Fibroblast of skin of scalp (primary cell): ENCODE data around the gene PKN2.
"Not testable (repeated sequence)": the region's sequence is repeated elsewhere in the genome, so short reads cannot be mapped to it uniquely, and the experiment has no call there.

Source experiments
- DNase-seq: peaks from one replicate; pipeline ENCODE4 v3.0.0-alpha.2; 2013

Gene PKN2

DNA sequence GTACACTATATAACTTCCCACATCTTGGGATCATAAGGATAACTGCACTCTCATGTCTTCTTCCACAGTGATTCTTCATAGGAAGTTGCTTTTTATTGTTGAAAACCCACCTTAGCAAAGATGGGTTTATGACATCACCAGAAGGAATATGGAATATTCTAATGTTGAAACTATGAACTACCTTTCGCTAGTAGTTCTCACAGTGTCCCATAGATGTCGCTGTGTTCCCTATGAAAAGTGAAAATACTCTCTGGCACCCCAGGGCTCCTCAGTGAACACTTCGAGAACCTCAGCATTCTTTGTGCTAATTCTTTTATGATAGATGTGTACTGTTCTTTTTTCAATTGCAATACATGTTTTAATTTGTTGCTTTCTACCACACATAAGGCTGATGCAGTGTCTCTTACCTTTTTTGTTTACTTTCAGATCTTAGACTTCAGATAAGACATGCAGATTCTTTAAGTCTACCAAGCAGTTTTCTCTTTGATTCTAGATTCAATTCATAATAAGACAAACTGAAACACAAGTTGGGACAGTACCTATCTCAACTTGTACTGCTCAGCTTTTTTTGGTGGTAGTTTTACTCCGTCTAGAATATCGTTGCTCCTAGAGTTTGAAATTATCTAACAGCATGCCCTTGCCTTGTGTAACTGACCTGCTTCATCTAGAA, 116.4 kb downstream of the PKN2 start:
- peak; percentile 51 for DNase-seq

DNA sequence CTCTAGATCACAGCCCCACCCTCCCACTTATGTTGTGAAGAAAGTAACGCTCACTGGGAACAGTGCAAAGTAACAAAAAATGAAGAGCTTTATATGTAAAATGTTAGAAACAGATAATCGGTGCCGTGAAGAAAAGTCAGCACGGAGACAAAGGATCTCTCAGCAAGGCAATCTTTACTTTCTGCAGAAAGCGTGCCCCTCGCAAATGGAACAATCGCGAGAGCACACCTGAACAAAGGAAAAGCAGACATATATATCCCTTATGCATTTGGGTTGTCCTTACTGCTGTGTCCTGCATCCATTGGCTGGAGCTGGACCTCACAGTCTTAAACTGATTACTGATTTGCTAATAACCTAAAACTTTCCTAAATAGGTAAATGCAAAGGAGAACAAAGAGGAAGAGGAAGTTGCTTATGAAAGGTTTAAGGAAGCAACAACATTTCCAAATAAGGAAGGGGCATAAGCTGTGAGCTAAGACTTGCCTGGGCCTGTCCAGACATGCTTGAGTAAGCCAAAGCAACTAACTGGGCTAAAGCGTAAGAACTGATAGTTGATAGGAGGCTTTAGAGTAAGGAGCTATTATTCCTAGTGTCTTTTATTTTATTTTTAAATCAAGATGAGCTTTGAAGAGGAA, 117.6 kb downstream of the PKN2 start:
- DNase-seq = peak; percentile 27

DNA sequence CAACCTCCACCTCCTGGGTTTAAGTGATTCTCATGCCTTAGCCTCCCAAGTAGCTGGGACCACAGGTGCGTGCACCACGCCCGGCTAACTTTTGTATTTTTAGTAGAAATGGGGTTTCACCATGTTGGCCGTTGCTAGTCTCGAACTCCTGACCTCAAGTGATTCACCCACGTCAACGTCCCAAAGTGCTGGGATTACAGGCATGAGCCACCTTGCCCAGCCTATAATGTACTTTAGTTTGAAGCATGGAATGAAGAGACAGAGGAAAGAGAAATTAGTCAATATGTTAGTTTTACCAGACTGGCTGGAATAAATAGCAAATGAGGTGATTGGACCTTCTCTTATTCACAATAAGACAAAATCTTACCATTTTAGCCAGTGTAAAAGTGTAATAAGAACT, 118.3 kb downstream of the PKN2 start:
- DNase-seq = peak; percentile 2

DNA sequence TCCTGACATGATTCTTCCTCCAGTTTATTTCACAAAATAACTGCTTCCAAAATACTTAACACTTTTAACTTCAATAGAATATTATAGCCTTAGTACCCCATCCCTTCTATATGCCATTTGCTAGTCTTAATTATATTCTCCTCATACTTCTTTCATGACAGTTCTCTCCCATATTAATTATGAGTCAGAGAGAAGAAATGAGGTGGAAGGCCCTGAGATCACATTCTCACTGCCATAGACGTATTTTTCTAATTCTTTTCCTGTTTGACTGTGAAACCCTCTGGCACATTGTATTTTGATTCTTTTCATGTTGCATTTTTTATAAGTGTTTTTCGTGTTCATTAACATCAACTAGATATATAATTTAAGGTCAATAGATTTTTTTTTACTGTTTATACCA, 118.9 kb downstream of the PKN2 start:
- peak; percentile 71 for DNase-seq

DNA sequence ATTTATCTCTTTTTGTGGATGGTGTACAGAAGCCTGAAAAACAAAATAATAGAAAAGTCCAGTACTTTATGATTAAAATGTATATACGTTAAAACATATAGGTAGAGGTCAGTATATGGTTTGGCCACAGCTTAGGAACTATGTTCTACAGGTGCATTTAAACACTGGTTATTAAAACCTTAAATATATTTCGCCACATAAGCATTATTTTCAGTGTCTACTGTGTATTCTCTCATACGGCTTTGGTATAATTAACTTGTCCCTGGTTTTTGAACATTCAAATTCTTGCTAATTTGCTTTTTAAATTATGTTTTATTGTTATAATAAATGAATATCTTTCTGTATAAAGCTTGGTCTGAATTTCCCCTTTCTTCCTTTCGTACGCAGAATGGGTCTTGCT, 119.4 kb downstream of the PKN2 start:
- DNase-seq = no peak

DNA sequence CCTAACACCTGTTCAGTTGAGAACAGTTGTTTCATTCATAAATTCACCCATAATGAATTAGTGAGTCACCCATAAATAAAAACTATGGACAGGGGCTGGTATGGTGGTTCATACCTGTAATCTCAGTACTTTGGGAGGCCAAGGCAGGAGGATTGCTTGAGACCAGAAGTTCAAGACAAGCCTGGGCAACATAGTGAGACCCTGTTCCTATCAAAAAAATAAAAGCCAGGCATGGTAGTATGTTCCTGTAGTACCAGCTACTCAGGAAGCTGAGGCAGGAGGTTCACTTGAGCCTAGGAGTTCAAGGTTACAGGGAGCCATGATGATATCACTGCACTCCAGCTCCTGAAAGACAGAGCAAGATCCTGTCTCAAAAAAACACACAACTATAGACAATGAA, 128.3 kb downstream of the PKN2 start:
- no peak for DNase-seq

DNA sequence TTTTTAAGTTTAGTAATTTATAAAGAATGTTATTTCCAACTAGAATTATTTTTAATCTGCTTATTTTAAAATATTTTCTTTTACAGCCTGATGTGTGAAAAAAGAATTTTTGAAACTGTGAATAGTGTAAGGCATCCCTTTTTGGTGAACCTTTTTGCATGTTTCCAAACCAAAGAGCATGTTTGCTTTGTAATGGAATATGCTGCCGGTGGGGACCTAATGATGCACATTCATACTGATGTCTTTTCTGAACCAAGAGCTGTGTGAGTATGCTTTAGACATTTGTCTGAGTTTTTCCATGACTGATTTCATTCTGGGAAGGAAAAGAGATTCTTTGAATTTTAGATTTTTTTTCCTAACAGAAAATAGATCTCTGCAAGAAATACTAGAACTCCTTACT, 129.4 kb downstream of the PKN2 start:
- no peak for DNase-seq

DNA sequence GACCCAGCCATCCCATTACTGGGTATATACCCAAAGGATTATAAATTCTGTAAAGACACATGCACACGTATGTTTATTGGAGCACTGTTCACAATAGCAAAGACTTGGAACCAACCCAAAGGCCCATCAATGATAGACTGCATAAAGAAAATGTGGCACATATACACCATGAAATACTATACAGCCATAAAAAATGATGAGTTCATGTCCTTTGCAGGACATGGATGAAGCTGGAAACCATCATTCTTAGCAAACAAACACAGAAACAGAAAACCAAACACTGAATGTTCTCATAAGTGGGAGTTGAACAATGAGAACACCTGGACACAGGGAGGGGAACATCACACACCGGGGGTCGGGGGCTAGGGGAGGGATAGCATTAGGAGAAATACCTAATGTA, 135.6 kb downstream of the PKN2 start:
- DNase-seq = not testable (repeated sequence)

DNA sequence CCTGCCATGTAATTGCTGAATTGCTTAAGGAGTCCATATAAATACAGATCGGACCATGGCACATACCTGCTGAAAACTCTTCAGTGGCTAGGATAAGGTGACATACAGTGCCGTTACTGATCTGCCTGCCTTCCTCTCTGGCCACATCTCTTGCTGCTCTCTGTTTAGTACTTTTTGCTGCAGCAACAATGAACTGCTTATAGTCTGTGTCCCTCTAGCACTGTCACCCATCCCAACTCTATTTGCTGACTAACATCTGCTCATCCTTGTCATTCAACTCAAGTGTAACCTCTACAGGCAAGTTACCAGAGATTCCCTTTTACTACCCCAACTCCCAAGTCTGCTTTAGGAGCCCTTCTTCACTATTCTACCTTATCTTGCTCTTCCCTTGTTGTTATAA, 141.6 kb downstream of the PKN2 start:
- no peak for DNase-seq

DNA sequence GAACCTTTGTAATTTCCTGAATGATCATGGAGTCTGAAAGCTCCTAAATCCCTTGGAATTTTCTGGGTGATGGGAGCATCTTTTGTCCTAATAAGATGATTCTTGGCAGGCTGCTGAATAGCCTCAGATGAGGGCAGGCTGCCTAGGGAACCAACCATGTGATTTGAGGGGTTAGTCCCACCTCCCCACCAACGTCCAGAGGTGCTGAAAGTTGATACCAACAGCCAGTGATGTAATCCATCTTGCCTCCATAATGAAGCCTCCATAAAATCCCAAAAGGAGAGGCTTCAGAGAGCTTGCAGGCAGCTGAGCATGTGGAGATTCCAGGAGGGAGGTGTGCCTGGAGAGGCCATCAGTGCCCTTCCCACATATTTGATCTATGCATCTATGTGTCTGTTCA, 163.6 kb downstream of the PKN2 start:
- DNase-seq = no peak

DNA sequence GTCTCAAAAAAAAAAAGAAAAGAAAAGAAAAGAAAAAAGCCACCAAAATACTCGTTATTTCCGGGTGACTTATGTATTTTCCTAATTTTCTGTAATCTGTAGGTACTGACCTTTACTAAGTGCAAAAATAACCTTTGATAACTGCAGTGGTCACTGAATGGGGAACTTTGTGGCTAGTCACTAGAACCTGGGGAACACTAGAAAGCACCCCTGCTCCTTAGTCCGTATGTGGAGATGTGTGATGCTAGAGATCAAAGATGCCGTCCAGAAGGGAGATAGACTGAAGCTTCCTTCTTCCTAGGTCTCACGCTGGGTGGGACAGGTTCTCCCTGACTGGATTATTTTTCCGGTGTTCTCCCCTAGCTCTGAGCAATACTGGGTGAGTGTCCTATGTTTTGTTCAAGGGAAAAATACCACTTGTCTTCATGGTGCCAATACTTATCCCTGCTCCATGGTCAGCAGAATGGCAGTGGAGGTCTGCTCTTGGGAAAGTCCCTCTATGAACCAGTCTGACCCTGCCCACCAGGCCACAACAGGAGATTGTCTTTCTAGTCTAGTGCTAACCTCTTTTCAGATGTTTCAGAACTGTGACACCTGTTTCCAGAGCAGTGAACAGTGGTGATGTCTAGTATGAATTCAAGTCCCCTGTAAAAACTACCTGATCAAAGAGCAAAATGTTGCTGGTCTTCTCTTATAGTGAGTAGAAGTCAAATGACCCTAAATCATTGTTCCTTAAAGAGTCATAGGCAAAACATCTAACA, 167.4 kb downstream of the PKN2 start:
- DNase-seq = no peak

DNA sequence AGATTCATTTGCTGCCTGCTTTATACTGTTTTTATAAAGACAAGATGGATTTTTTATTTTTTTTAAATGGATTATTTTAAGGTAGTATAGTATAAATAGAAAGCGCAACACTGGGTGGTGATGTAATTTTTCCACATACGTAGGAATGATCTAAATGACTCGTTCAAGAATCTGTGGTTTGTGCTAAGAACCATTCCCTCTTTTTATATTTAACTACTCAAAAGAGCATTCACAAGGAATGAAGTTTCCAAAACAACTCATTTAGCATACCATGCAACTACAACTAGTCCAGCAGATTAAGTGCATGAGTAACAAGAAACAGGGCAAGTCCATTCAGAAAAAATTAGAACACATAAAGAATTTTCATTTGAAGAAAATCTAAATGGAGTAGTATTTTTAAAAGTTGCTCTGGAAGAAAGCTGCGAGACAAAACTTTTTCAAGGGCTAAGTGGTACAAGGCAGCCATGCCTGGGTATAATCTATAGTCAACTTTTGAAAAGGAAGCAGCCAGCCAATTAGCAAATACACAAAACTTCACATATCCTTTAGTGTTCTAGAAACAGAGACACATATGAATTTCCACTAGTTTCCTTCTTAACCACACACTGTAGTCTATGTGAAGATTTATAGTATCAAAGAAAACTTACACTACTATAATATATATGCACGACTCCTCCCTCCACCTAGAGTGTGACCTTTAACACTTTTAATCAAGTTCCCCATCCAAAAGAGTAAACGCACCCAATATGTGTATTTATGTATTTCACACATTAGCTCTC, 183.9 kb downstream of the PKN2 start:
- peak; percentile 76 for DNase-seq

DNA sequence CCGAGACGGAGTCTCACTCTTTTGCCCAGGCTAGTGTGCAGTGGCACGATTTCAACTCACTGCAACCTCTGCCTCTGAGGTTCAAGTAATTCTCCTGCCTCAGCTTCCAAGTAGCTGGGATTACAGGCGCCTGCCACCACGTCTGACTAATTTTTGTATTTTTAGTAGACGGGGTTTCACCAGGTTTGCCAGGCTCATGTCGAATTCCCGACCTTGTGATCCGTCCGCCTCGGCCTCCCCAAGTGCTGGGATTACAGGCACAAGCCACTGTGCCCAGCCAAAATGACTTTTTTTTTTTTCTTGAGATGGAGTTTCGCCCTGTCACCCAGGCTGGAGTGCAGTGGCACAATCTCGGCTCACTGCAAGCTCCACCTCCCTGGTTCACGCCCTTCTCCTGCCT, 185.6 kb downstream of the PKN2 start:
- DNase-seq = not testable (repeated sequence)

DNA sequence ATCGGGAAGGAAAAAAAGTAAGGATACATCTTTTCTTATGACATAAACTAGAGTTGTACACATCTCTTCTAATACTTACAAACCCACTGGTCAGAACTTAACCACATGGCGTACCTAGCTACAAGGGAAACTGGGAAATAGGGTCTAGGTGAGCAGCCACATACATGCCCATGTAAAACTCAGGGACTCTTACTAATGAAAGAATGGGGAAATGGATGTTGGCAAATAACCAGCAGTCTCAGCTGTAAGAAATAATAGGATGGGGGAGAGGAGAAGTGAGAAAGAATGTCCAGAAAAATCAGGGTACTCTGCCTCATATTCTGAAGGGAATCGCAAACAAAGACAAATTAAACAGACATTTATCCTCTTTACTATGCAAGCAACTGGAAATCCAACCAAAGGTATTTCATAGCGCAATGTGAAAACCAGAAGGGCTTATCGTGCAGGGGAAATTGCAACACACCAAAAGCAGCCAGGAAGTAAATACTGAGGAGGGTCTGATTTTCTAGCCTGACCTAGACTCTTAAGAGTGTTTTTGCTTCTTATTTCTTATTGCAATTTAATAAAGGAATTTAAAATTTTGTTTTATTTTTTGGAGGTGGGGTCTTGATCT, 189.8 kb downstream of the PKN2 start:
- DNase-seq = no peak

DNA sequence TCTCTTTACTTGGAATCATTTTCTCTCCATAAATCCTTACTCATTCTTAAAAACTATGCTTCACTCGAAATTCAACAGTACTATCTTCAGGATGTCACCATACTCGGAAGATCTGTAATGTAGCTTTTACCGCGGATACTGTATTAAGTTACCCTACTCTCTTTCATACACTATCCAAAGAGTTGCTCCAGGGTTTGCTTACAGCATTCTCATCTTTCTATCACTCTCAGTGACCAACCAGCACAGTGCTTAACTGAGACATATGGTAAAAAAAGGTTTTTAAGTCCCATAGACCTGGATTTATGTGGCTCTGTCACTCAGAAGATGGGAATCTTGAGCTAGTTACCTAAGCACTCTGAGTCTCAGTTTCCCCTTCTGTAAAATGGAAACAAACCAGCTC, 191.5 kb downstream of the PKN2 start:
- DNase-seq = no peak

DNA sequence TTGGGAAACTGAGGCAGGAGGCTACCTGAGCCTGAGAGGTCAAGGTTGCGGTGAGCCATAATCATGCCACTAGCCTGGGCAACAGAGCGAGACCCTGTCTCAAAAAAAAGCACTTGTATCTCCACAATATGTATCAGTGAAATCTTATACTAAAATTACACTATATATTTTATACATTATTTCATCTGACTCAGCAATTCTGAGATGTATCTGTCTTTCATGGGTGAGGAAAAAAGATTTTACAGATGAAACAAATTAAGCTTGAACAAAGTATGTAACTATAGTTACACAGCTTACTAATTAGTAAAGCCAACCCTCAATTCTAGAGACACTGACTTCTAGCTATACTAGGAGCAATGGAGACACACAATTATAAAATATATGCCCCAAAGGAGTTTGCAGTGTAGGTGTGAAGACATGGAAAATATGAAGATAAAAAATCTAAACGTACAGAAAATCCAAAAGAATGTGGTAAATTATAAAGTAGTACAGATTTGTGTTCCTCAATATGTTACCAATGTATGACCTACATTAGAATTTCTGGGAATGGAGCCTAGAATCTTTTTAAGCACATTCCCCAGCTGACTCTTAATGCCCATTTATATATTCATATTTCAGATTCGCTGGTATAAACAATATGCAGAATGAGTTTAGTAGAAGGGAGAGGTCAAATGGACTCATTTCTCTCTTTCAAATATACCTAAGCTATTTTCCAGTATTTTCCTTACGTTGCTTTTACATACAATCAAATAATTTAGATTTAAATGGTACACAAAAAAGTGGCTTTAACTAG, 192.7 kb downstream of the PKN2 start:
- DNase-seq = no peak

DNA sequence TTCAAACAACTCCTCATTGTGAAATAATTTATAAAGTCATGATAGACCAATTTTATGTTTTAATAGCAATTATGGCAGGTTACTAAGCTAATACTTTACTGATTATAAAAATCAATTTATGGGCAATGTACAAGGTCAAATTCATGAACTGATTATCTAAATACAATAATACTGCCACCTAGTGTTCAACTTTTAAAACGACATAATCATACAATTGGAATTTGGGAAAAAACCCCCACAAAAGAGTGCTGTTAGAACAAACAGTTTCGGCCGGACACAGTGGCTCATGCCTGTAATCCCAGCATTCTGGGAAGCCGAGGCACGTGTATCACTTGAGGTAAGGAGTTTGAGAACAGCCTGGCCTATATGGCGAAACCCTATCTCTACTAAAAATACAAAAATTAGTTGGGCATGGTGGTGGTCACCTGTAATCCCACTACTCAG, 193.3 kb downstream of the PKN2 start:
- DNase-seq = peak; percentile 37

DNA sequence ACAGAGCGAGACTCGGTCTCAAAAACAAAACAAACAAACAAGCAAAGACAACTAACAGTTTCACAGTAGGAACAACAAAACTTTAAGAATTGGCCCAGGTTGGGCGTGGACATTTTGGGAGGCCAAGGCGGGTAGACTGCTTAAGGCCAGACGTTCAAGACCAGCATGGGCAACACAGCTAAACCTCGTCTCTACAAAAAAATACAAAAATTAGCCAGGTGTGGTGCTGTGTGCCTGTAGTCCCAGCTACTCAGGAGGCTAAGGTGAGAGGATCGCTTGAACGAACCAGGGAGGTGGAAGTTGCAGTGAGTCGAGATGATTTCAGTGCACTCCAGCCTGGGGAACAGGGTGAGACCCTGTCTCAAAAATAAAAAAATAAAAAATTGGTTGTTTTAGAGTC, 193.8 kb downstream of the PKN2 start:
- DNase-seq = no peak

DNA sequence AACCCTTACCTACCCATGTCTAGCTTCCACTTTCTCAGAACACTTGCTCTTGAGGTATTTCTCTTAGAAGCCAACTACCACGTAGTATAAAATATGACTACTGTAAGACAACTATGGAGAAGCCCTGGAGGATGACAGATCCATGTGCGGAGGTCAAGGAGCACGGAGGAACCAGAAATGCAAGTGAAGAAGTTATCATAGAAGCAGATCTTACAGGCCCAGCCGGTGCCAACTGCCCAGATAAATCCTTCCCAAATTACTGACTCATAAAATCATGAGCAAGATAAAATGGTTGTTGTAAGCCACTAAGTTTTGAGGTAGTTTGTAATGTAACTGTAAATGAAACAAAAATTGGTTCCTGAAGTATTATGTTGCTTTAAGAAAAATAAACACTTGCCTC, 194.7 kb downstream of the PKN2 start:
- DNase-seq = no peak

DNA sequence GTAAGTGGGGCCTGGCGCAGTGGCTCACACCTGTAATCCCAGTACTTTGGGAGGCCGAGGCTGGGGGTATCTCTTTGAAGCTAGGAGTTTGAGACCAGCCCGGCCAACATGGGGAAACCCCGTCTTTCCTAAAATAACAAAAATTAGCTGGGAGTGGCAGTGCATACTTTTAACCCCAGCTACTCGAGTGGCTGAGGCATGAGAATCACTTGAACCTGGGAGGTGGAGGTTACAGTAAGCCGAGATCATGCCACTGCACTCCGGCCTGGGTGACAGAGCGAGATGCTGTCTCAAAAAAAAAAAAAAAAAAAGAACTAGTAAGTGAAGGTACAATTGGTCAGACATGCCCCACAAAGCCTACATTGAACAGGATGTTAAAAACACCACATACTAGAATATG, 196.6 kb downstream of the PKN2 start:
- not testable (repeated sequence) for DNase-seq

DNA sequence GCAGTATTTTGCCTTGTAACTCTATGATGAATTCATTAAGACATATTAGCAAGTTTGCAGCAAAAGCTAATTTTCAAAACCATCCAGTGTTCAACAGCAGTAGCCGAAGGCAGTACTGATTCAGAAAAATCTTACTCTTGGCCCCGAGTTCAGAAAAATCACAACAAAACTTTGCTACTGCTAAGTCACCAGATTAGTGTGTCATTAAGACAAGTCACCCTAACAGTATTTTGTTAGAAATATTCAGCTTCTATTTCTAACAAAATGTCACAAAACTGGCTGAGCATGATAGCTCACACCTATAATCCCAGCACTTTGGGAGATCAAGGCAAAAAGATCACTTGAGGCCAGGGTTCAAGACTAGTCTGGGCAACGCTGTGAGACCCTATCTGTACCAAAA, 199.1 kb downstream of the PKN2 start:
- no peak for DNase-seq
